ENCODE data around the gene TMEFF2.

DNA sequence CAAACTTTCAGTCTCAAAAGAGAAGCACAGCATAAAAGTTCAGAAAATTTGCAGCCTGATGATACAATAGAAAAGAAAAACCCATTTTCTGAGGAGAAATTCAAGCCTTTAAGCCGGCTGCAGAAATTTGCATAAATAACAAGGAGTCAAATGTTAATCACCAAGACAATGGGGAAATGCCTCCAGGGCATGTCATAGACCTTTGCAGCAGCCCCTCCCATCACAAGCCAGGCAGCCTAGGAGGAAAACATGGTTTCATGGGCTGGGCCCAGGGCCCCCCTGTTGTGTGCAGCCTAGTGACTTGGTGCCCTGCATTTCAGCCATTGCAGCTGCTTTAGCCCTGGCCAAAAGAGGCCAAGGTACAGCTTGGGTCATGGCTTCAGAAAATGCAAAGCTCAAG, 293.7 kb downstream of the TMEFF2 start:
- no peak for TF ChIP-seq POLR2AphosphoS5 (IDR thresholded peaks at IDR 0.05; ENCODE audit: low read depth, low read length)
- TF ChIP-seq POLR2A (IDR thresholded peaks at IDR 0.05; ENCODE audit: low read depth, low read length) = no peak
- TF ChIP-seq TAF1 (IDR thresholded peaks at IDR 0.05; ENCODE audit: low read depth, low read length) = no peak
- TF ChIP-seq PAX5 (IDR thresholded peaks at IDR 0.05; ENCODE audit: insufficient read depth, low read length, severe bottlenecking) = no peak
- TF ChIP-seq SPI1 (IDR thresholded peaks at IDR 0.05; ENCODE audit: low read depth, low read length) = no peak

Data from GM12891 (cell line).